ENCODE results near the gene SPTA1. TPM values are rescaled to one million over a fixed set of nuclear protein-coding genes. Genes with fewer than 3 reads are reported as not detected.

SPTA1 gene
- total RNA-seq, 4 donors from 2014 or later, result 0.02 to 0.03 TPM; not detected in 2

- no peaks in the 10 kb centered on the region for H3K4me1 ChIP-seq
- intact Hi-C loops (cut with DNase I; ENCODE audit: low total_unique reads) (no loop called here), in situ Hi-C loops (cut with MboI; ENCODE audit: low sequenced_read_pairs in 4 of 4) (no loop called here)
- no peak overlapping the region for H3K4me3 ChIP-seq
- H3K9me3 ChIP-seq, result no peaks in the 10 kb centered on the region
- H3K27ac ChIP-seq, result no peak overlapping the region
- H3K27me3 ChIP-seq, result no peaks in the 10 kb centered on the region
- no peak for DNase-seq
- no peak for ATAC-seq
- TF ChIP-seq POLR2A (IDR thresholded peaks at IDR 0.05) (no peak), CTCF (IDR thresholded peaks at IDR 0.05 in 4 of 5, conservative IDR thresholded peaks at IDR 0.05 in 1 of 5) (no peak)
- no peaks in the 10 kb centered on the region for H3K36me3 ChIP-seq
These were observed 42.1 kb downstream of the SPTA1 start for GRCh38 chr1:158644449-158644848.

DNA sequence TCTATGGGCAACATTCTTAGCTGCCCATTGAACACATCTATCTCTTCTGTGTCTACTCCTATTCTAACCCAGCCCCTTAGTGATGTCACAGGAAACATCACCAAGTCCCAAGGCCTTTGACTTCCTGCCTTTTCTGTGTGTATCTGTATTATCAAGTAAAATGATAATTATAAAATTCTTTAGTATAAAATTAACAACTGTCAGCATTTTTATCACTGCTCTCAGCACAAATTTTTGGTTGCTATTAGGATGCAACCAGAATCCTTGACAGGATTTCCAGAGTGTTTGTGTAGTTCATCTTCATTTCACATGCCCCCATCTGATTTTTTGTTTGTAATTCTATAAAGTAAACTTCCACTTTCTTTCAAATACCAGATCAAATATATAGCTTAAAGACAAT is 47.6 kb downstream of the SPTA1 start:
- H3K4me1 ChIP-seq, result no peaks in the 10 kb centered on the region
- in situ Hi-C loops (cut with MboI; ENCODE audit: low sequenced_read_pairs in 4 of 4) (no loop called here), intact Hi-C loops (cut with DNase I; ENCODE audit: low total_unique reads) (no loop called here)
- H3K4me3 ChIP-seq, result no peak overlapping the region
- H3K27ac ChIP-seq, result no peak overlapping the region
- TF ChIP-seq CTCF (IDR thresholded peaks at IDR 0.05 in 4 of 5, conservative IDR thresholded peaks at IDR 0.05 in 1 of 5), result no peak
- TF ChIP-seq POLR2A (IDR thresholded peaks at IDR 0.05), result no peak
- no peaks in the 10 kb centered on the region for H3K9me3 ChIP-seq
- H3K27me3 ChIP-seq, result no peaks in the 10 kb centered on the region
- H3K36me3 ChIP-seq, result no peaks in the 10 kb centered on the region
- ATAC-seq (no peak), DNase-seq (no peak)

DNA sequence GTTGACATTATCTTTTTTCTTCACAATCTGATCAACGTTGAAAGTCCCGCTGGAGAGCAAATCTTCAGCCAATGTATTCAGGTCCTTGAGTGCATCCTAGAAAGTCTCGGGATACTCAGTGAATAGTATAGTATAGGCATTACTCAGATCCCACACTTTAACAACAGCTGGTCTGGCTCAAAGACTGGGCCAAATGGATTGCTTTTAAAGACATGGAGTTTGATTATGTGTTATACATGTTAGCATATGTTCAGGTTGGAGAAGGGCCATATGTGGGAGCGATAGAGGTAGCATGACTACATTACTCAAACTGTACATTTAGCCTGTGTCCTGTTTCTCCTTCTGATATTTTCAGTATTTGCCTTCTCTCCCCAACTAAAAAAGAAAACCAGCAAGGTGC is 48.4 kb downstream of the SPTA1 start:
- Histone ChIP-seq H3K36me3 (no peaks in the 10 kb centered on the region), H3K4me3 (no peak overlapping the region), H3K4me1 (no peaks in the 10 kb centered on the region), H3K27ac (no peak overlapping the region), H3K9me3 (no peaks in the 10 kb centered on the region), H3K27me3 (no peaks in the 10 kb centered on the region)
- intact Hi-C loops (cut with DNase I; ENCODE audit: low total_unique reads), result no loop called here
- in situ Hi-C loops (cut with MboI; ENCODE audit: low sequenced_read_pairs in 4 of 4), result no loop called here
- ATAC-seq (no peak), DNase-seq (no peak)
- TF ChIP-seq CTCF (IDR thresholded peaks at IDR 0.05 in 4 of 5, conservative IDR thresholded peaks at IDR 0.05 in 1 of 5) (no peak), POLR2A (IDR thresholded peaks at IDR 0.05) (no peak)

- ATAC-seq, result no peak
These were observed 72.8 kb downstream of the SPTA1 start for GRCh38 chr1:158613764-158614163.

More at GRCh38 chr1:158613764-158614163, 72.8 kb downstream of the SPTA1 start:
- no peaks in the 10 kb centered on the region for H3K27me3 ChIP-seq
- no peak overlapping the region for H3K4me3 ChIP-seq
- intact Hi-C loops (cut with DNase I; ENCODE audit: low total_unique reads), result no loop called here
- TF ChIP-seq CTCF (IDR thresholded peaks at IDR 0.05 in 4 of 5, conservative IDR thresholded peaks at IDR 0.05 in 1 of 5) (no peak), POLR2A (IDR thresholded peaks at IDR 0.05) (no peak)
- no peaks in the 10 kb centered on the region for H3K36me3 ChIP-seq
- H3K9me3 ChIP-seq, result no peaks in the 10 kb centered on the region
- DNase-seq, result no peak
- in situ Hi-C loops (cut with MboI; ENCODE audit: low sequenced_read_pairs in 4 of 4), result no loop called here
- no peak overlapping the region for H3K27ac ChIP-seq
- no peaks in the 10 kb centered on the region for H3K4me1 ChIP-seq
